LNCaP clone FGC (cell line): ENCODE data around the gene SH3TC2.

ENCODE experiments used
- DNase-seq: peaks from one replicate; pipeline ENCODE4 v3.0.0-alpha.2; 2011; ENCODE audit warnings: low read depth
- H3K4me3 ChIP-seq: 2 replicates; pipeline ENCODE4 v1.5.1; 2011; ENCODE audit warnings: mild to moderate bottlenecking, low read depth, low read length, control low read depth
- TF ChIP-seq, protein P1 (sequence below): IDR thresholded peaks from 2 replicates; pipeline ENCODE4 v1.5.1; 2012; ENCODE audit warnings: mild to moderate bottlenecking; ENCODE audit not compliant: control insufficient read depth, insufficient read depth; ENCODE audit errors: extremely low read depth

Gene SH3TC2

DNA sequence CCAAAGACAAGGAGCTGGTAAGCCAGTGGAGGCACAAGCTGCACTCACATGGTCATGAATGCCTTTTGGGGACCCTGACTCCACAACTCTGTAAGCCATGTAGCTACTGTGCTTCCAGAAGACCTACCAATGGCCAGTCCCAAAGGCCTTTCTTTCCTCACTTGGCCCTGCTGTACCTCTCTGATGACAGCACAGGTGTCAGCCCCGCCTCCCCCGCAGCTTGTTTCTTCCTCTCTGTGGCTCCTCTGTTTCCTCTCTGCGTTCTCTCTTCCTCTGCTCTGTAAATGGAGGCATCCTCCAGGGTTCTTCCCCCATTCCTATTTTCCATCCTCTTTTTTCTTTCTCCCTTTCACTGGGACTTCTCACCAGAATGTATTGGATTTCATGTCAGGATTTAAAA lies 26.7 kb downstream of the SH3TC2 start:
- DNase-seq, result no peak
- H3K4me3 ChIP-seq, result no peak overlapping the region
- TF ChIP-seq, protein P1, sequence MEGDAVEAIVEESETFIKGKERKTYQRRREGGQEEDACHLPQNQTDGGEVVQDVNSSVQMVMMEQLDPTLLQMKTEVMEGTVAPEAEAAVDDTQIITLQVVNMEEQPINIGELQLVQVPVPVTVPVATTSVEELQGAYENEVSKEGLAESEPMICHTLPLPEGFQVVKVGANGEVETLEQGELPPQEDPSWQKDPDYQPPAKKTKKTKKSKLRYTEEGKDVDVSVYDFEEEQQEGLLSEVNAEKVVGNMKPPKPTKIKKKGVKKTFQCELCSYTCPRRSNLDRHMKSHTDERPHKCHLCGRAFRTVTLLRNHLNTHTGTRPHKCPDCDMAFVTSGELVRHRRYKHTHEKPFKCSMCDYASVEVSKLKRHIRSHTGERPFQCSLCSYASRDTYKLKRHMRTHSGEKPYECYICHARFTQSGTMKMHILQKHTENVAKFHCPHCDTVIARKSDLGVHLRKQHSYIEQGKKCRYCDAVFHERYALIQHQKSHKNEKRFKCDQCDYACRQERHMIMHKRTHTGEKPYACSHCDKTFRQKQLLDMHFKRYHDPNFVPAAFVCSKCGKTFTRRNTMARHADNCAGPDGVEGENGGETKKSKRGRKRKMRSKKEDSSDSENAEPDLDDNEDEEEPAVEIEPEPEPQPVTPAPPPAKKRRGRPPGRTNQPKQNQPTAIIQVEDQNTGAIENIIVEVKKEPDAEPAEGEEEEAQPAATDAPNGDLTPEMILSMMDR, result no peak

DNA sequence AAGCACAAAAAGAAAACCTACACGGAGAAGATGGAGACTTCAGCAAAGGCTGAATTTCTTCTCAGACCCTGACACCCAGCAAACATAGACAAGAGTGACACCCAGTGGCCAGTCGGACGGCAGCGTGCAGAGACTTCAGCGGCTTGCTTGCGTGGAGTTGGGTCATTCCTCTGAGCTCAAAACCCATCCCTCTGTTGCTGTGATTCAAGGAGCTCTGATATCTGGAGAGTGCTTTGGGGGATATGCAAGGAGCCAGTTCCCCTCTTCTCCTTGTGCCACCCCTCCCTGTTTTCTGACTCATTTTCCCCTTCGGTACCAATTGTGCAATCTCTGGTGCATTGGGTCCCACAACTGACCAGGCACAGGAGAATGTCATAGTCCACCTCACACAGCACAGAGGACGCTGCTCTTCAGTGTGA lies 27.5 kb downstream of the SH3TC2 start:
- no peak overlapping the region for H3K4me3 ChIP-seq
- no peak for DNase-seq
- TF ChIP-seq, protein P1, result peak; percentile 98

DNA sequence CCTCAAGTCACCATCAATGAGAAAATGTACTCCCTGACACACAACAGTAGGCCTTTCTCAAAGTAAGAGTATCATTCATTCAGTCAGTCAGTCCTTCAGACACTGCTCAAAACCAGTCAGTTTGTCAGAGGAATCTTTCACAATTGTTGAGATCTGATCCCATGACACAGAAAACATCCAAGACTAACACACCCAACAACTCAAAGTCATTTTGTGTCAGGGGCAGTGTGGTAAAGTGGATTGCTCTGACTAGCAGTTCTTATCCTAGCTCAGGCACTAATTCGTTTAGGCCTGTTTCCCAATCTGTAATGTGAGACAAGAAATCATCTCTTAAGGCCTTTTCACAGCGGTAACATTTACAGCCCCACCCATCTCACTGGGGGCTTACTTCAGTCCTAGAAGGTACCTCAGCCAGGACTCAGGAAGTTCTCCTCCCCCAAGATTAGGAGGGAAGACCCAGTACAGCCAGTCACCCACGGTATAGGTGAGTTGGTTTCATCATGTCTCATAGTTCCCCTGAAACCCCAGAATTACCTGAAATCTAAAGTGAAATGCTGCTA lies 31.9 kb downstream of the SH3TC2 start:
- no peak for DNase-seq
- TF ChIP-seq, protein P1, result no peak
- H3K4me3 ChIP-seq, result no peak overlapping the region

DNA sequence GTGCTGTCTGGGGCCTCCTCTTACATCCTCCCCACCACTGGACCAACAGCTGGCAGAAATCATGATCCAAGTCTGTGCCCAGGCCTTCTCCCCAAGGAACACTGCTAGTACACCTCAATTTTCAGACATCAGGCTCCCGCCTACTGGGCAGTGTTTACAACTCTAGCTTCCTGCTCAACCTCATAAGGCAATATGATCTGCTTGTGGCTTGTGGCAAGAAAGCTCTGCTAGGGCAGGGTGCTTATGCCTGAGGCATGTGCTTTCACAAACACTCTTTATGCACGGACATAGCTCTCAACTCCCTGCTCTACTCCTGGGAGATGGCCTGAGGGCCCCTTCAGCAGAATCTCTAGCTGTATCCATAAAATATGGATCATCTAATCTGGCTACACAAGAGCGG lies 32.5 kb downstream of the SH3TC2 start:
- no peak overlapping the region for H3K4me3 ChIP-seq
- DNase-seq, result no peak
- TF ChIP-seq, protein P1, result no peak

DNA sequence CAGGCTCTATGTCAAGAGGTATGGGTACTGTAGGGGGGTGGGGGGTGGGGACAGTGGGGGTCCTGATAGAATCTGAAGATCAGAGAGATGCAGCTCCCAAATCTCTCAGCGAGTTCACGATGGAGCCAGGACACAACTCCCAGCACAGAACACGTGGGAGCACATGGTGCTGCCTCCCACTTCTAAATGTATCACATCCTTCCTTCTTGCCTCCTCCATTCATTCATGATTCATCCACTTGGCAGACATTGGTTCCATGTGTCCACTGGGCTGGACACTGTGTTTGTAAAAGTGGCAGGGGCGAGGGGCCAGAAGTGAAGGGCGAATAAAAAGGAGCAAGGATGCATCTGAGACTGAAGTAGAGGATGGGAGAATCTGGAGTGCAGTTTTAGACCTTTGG lies 33.9 kb downstream of the SH3TC2 start:
- H3K4me3 ChIP-seq, result no peak overlapping the region
- TF ChIP-seq, protein P1, result no peak
- no peak for DNase-seq

DNA sequence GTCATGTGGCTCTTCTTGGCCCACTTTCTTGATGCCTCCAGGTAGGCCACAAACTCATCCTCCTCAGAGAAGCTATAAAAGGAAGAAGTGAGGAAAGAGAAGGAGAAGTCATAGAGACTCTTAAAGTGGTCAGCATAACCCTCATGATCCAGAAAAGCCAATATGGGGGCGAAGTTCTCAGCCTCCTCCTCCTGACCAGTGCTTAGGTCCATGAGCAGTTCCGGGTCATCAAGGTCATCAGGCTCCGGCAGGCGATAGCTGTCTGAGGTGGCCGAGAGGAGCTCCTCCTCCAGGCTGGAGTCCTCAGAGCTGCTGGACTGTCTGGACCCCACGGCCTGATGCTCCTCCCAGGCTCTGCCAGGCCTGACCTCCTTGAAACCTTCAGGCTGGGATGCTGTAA lies 34.7 kb downstream of the SH3TC2 start:
- no peak for DNase-seq
- H3K4me3 ChIP-seq, result no peak overlapping the region
- TF ChIP-seq, protein P1, result no peak

DNA sequence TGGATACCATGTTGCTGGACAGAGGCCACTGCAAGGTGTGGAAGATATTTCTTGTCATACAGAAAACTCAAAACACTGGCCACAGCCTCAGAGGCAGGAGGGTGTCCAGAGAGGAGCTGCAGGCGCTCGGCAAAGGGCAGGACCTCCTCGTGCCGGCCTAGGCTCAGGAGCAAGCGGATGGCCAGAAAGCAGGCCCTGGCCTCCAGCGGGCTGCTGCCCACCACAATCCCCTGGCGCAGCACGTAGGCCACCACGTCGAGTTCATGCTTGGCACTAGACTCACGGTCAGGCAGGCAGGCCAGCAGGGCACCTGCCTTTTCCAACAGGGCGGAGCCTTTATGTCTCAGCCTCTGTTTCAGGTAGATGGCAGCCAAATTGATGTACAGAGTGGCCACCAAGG lies 35.2 kb downstream of the SH3TC2 start:
- no peak overlapping the region for H3K4me3 ChIP-seq
- no peak for DNase-seq
- TF ChIP-seq, protein P1, result no peak
